NCI-H1105 (cell line): ENCODE measurements around the gene MT1F.
"Not testable (repeated sequence)": the region's sequence is repeated elsewhere in the genome, so short reads cannot be mapped to it uniquely, and the experiment has no call there.

Experiments used
- DNase-seq: peaks from one replicate; lab custom pipeline; 2025; lab: John Stamatoyannopoulos, UW

The MT1F gene

DNA sequence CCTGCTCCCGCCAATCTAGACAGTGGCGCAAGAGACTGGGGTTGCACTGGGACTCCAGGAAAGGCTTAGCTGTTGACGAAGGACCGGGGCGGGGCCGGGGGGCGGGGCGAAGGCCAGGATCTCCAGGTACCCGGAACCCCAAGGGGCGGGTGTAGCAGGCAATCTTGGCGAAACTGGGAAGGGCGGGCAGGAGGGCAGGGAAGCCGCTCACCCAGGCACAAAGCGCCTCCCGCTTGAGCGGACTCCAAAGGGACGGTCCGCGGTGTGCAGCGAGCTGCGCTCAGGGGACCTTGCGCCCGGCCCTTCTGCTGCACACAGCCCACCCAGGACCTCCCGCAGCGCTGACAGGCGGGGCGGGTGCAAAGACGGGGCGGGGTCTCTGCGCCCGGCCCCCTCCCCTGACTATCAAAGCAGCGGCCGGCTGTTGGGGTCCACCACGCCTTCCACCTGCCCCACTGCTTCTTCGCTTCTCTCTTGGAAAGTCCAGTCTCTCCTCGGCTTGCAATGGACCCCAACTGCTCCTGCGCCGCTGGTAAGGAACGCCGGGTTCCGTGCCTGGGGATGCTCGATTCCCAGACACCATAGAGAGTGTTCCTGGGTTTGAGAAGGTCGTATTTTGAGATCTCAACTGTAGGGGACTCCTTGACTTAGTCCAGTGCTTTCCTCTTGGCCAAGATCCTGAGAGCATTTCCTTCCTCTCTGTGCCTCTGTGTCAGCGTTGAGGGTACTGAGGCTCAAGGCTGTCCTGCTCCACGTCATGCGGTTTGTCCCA is at the start of gene MT1F:
TSS of gene MT1F (plus strand) at position 405 of the 772 bp plus-strand sequence. CDS start at position 505, 100 bp downstream.
- peak; percentile 41 for DNase-seq

DNA sequence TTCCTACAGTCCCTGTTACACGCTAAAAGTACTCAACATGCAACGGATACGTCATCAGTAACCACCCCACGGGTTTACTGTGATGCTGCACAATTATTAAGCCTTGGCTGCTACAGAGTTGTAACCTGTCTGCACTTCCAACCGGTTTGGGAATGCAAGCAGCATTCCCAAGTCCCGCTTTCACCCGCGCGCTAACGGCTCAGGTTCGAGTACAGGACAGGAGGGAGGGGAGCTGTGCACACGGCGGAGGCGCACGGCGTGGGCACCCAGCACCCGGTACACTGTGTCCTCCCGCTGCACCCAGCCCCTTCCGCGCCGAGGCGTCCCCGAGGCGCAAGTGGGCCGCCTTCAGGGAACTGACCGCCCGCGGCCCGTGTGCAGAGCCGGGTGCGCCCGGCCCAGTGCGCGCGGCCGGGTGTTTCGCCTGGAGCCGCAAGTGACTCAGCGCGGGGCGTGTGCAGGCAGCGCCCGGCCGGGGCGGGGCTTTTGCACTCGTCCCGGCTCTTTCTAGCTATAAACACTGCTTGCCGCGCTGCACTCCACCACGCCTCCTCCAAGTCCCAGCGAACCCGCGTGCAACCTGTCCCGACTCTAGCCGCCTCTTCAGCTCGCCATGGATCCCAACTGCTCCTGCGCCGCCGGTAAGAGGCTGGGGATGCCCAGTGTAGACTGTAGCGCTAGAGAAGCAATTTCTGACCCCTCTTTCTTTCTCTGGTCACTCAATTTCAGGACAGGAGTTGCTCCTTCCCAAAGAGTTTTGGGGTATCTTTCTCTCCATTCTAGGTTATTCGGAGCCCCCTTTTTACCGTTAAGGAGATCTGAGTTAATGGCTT is 49.5 kb upstream of the MT1F start, which contains the start of gene MT2A:
TSS of gene MT2A (plus strand) at position 542 of the 833 bp plus-strand sequence. CDS start at position 614, 72 bp downstream.
- peak; percentile 96 for DNase-seq

DNA sequence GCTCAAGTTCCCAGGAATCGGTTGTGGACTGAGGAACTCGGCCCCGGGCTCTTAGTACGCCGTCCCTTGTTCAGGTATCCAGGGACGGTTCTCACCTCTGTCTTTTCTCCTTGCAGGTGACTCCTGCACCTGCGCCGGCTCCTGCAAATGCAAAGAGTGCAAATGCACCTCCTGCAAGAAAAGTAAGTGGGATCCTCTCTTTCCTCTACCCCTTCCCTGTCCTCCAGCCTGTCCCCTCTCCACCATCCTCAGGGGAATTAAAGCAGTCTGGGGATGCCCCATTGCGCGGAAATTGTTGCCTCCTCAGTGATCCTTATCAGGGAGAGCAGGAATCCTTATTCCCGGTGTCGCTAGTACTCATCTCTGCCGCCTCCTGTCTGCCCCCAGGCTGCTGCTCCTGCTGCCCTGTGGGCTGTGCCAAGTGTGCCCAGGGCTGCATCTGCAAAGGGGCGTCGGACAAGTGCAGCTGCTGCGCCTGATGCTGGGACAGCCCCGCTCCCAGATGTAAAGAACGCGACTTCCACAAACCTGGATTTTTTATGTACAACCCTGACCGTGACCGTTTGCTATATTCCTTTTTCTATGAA is 48.8 kb upstream of the MT1F start:
- no peak for DNase-seq

DNA sequence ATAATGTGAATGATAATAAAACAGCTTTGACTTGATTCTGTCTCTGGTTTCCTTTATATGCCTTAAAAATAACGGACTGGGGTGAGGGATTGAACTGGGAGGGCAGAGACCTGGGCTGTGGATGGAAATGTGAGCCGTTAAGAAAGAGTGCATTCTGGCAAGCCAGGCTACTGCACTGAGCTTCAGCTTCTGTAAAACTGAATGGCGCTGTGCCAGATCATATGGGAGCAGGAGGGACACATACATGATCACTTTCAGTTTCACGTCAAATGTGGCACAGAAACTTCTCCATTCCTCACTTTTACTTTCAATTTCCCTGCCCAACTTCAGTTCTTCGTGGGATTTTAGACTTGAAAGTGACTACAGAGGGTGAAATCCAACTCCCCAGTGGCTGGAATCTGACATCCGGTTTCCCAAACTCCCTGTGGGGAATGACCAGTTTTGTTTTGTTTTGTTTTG is 48.3 kb upstream of the MT1F start:
- peak; percentile 69 for DNase-seq

DNA sequence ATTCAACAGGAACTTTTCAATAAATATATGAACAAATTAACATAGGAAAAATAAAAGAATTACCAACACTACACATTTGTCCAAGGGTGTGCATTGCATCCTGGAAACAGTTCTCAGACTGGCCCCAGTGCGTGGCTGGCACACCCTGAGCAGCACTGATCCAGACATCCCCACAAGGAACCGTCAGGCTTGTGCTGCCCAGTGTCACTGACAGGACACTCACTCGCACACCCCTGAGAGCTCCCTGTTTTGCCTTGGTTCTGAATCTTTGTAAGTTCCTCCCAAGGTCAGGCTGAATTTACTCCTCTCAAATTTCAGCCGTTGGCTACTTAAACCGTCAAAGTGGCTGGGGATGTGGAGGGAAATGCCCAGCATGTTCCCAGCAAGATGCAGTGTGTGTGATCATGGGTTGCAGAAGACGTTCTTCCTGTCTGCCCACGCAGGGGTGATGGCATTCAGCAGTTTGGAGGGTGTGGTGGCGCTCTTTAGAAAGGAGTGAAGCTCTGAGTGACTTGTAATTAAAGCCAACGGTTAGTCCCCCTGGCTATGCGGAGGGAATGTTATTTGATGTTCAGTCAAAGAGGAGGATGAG is 47.6 kb upstream of the MT1F start:
- no peak for DNase-seq

DNA sequence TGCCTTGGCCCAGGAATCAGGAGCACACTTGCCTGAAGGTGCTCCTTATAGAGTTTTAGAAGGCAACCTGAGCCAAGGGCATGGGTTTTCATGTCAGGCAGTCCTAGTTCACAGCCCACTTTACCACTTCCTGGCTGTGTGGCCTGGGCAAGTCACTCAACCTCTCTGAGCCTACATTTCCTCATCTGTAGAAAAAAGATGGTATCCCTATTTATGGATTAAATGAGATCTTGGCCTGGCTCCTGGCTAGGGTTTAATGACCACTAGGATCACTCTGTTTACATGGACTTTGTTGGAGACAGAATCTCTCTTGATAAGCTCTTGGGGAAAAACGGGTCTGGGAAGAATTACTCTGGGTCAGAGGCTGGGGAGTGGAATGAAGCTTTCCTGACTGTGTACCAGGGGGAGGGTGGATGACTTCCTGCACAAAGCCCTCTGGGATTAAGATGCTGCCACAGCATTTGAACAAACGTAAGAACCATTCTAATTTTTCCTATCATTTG is 47.1 kb upstream of the MT1F start:
- no peak for DNase-seq

DNA sequence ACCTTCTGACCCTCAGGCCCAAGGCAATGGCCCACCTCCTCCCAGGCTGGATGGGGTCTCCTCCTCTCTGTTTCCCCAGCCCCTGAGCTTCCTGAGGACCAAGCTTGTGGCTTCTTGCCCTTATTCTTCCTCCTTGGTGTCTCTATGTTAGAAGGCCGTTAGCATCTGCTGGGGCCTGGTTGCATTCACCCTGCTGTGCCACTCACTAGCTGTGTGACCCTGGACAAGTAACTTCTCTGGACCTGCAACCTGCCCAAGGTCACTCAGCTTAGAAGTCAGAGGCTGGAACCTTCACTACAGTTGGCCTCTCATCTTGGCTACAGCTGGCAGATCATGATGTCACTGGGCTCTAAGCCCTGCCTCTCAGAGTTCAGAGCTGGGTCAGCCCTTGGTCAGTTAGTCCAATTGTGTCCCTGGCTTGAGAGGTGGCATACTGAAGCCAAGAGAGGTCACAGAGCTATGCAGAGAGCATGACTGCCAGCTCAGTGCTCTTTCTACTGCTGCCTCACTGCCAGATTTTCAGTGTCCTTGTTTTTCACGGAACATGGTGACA is 46.4 kb upstream of the MT1F start:
- no peak for DNase-seq

DNA sequence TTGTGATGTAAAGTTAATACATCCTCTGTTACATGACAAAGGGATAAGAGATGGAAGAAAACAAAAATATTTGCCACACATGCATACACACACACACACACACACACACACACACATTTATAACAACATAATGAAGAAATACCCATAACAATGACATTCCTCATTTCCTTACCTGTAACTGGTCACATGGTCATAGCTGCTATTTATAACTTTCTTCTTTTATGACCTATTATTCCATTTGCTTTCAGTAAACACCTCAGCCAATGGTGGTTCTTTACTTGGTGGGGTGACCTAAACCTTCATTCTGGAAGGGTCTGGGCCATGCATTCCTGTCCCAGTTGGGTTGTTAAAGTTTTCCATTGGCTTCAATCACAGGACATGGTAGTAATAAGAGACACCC is 44.1 kb upstream of the MT1F start:
- no peak for DNase-seq

DNA sequence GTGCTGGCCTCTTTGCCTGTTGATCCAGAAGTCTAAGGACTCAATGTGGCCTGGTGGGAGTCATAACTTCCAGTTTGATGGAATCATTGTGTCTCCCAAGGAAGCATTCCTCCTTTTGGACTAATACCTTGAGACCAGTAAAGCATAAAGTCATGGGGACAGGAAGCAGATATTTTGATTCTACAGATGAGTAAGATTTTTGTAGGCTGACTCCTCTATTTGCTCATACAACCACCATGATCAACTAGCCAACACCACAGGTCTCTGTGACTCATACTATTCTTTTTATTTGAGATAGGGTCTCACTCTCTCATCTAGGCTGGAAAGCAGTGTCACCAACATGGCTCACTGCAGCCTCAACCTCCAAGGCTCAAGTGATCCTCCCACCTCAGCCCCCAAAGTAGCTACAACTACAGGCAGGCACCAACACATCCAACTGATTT is 43.2 kb upstream of the MT1F start:
- no peak for DNase-seq

DNA sequence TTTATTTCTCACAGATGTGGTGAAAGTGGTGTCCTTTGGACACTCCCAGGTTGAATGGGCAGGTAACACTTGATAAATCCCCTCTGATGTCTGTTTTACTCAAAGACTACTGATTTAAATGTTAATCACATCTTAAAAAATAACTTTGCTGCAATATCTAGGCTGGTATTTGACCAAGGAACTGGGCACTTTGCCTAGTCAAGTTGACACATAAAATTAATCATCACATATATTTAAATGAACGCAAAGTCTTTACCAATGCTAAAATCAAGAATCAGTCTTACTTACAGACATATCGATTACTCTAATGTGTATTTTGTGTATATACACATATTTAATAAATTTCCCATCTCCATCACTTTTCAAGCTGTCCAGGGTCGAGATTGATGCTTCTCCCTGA is 42.4 kb upstream of the MT1F start:
- no peak for DNase-seq

DNA sequence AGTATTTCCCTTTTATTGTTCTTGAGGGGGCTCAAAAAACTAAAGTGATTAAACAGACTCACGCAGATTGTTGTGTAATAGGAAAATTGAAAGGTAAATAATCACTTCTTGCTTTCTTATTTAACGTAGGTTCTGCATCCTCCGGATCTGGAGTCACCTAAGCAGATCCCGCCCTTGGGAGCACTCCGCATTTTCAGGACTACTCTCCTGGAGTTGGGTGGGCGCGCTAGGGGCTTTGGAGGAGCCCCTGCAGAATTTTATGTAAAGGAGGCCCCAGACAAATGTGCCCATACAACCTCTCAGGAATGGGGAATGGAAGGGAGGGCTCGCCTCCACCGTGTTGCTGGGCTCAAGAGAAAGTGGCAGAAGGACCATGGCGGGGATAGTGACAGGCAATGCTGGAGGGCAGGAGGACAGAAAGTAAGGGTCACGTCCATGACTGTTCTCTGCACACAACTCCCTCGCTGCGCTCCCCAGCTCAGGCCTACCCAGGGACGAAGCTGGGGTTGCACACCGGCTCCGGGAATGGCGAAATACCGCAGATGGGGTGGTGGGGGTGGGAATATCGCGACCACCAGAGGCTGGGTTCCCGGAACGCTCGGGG is 41.0 kb upstream of the MT1F start:
- no peak for DNase-seq

DNA sequence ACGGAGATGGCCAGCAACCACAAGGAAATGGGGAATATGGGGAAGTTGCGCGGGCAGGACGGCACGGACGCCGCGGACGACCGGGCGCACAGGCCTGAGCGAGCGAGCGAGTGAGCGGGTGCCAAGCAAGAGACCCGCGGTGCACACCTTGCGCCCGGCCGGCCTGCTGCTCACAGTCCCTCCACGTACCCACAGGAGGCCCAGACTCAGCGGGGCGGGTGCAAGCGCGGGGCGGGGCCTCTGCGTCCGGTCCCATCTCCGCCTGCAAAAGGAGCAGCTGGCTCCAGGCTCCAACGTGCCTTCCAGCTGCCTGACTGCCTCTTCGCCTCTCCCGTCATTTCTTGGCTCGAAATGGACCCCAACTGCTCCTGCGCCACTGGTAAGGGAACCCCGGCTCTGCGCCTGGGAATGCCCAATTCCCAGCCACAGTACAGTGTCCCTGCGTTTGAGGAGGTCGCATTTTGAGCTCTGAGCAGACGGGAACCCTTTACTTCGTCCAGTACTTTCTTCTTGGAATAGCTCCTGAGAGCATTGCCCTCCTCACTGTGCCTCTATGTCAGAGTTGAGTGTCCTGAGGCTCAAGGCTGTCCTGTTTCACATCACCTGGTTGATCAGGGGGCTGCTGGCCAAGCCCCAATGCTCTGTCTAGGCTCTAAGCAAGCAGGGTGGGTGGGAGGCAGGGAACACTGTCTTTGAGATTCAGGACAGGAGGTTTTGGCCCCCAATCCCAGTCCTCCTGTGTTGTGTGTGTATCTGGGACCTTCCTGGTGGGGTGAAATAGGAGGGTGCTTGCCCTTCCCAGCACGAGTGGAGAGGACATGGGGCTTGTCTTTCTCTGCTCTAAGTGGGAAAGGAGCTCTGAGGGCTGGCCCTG is 40.3 kb upstream of the MT1F start:
- no peak for DNase-seq

DNA sequence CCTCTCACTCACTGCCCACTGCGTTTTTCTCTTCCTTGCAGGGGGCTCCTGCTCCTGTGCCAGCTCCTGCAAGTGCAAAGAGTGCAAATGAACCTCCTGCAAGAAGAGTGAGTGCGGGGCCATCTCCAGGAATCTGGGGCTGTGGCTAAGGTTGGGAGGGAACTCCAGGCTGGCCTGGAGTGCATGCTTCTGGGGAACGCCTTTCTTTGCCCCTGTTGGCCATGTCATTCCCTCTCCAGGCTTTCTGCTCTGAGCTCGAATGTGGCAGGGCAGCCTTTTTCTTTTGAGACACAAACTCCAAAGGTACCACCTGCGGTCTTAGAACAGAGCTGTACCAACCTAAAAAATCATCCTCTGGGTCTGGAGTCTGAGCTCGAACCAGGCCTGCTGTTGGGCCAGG is 39.6 kb upstream of the MT1F start:
- DNase-seq, result no peak

DNA sequence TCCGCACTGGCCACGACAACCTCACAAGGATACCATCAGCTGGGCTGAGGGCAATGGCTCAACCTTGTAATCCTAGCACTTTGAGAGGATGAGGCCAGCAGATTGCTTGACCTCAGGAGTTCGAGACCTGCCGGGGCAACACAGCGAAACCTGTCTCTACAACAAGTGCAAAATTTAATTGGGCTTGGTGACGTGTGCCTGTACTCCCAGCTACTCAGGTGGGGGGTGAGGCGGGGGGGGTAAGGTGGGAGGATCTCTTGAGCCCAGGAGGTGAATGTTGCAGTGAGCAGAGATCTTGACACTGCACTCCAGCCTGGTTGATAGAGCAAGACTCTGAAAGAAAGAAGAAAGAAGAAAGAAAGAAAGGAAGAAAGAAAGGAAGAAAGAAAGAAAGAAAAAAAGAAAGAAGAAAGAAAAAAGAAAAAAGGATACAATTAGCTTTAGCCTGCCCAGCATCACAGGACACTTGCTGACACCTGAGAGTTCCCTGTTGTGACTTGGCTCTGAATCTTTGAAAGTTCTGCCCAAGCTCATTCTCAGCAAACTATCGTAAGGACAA is 37.3 kb upstream of the MT1F start:
- no peak for DNase-seq

DNA sequence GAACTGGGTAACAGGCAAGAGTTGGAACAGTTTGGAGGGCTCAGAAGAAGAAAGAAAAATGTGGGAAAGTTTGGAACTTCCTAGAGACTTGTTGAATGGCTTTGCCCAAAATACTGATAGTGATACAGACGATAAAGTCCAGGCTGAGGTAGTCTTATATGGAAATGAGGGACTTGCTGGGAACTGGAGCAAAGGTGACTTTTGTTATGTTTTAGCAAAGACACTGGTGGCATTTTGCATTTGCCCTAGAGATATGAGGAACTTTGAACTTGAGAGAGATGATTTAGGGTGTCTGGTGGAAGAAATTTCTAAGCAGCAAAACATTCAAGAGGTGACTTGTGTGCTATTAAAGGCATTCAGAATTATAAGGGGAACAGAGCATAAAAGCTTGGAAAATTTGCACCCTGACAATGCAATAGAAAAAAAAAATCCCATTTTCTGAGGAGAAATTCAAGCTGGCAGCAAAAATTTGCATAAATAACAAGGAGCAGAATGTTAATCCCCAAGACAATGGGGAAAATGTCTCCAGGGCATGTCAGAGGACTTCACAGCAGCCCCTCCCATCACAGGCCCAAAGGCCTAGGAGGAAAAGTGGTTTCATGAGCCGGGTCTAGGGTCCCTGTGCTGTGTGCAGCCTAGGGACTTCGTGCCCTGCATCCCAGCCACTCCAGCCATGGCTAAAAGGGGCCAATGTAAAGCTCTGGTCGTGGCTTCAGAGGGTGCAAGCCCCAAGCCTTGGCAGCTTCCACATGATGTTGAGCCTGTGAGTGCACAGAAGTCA is 35.9 kb upstream of the MT1F start:
- not testable (repeated sequence) for DNase-seq

DNA sequence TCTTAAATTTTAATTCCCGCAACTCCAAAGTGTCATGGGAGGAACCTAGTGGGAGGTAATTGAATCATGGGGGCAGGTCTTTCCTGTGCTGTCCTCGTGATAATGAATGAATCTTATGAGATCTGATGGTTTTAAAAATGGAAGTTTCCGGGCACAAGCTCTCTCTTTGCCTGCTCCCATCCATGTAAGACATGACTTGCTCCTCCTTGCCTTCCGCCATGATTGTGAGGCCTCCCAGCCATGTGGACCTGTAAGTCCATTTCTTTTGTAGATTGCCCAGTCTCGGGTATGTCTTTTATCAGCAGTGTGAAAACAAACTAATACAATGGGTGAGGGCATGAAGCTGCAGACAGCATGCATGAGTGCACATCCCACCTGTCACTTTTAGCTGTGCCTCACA is 34.6 kb upstream of the MT1F start:
- not testable (repeated sequence) for DNase-seq

DNA sequence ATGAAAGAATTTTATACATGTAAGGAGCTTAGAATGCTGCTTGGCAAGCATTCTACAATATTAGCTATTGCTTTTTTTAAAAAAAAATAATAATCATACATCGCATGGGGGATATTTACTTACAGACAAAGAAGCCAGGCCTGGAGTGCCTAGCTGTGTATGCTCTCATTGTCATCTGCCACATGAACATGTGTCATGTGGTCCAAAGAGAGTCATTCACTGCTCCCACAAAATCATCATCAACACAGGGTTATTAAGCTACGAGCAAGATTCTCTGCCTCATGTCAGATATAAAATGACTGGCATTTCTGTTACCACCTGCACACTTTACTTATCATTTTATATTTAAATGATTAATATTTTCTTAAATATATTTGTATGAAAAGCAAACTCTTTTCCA is 34.1 kb upstream of the MT1F start:
- DNase-seq, result no peak

DNA sequence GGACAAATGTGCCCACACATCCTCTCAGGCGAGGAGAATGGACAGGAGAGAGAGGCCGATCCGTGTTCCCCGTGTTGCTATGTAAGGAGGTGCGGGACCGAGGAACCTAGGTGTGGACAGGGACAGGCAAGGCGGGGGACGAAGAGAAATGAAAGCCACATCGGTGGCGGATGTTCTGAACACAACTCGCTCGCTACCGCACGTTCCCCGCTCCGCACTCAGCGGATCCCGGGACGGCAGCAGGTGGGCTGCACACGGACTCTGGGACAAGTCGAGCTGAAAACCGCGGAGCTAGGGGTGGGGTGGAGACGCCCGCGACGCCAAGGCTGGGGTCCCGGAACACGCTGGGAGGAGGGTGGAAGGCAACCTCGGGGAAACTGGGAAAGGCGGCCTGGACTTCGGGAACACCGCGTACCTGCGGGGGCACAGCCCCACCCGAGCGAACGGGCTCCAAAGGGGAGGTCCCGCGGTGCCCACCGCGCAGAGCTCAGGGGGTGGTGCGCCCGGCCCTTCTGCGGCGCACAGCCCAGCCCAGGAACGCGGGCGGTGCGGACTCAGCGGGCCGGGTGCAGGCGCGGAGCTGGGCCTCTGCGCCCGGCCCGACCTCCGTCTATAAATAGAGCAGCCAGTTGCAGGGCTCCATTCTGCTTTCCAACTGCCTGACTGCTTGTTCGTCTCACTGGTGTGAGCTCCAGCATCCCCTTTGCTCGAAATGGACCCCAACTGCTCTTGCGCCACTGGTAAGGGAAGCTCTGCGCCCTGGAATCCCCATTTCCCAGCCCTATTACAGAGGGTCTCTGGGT is 32.4 kb upstream of the MT1F start, which contains the start of gene MT1E:
TSS of gene MT1E (plus strand) at position 642 of the 803 bp plus-strand sequence. CDS start at position 713, 71 bp downstream.
- no peak for DNase-seq
